Peyer's patch (tissue), 4 donors: ENCODE measurements around the gene VAV2. TPM values are rescaled to one million over a fixed set of nuclear protein-coding genes. Genes with fewer than 3 reads are reported as not detected.

Experiments
- DNase-seq, 3 donors: peaks; one replicate each; pipeline ENCODE4 v3.0.0-alpha.2; 2017 to 2019
- H3K27ac ChIP-seq, 4 donors: fragments of 200-600 bp; sonication (generic); one replicate each; pipeline ENCODE4 v1.5.1; 2016 to 2019
- H3K27me3 ChIP-seq, 2 donors: fragments of 200-600 bp; sonication (generic); one replicate each; pipeline ENCODE4 v1.5.1; 2019
- H3K36me3 ChIP-seq, 3 donors: fragments of 200-600 bp; sonication (generic); one replicate each; pipeline ENCODE4 v1.5.1; 2016 to 2019
- H3K4me1 ChIP-seq, 4 donors: fragments of 200-600 bp; sonication (generic); one replicate each; pipeline ENCODE4 v1.5.1; 2016 to 2019
- H3K4me3 ChIP-seq, 4 donors: fragments of 200-600 bp; sonication (generic); 1 replicate in 3 of 4; 2 replicates in 1 of 4; pipeline ENCODE4 v1.5.1; 2016 to 2019; ENCODE audit warnings: mild to moderate bottlenecking in 1 of 4
- H3K9me3 ChIP-seq, 4 donors: fragments of 200-600 bp; sonication (generic); one replicate each; pipeline ENCODE4 v1.5.1; 2016 to 2019; ENCODE audit warnings: mild to moderate bottlenecking in 1 of 4
- POLR2A ChIP-seq, 2 donors: fragments of 450-650 bp; IDR thresholded peaks; one replicate each; pipeline ENCODE4 v1.5.1; 2017; ENCODE audit warnings: antibody characterized with exemption in 2 of 2, mild to moderate bottlenecking in 2 of 2, moderate library complexity in 2 of 2
- total RNA-seq, 4 donors: library from RNA; depleted of rRNA; stranded (reverse); fragments of >200 nt; gene quantifications; one replicate each; pipeline ENCODE4 v1.1.0, GENCODE V29; 2016
- TF ChIP-seq, protein P1 (sequence below), 6 experiments: fragments of 450-650 bp in 4 of 6; fragments of 200-600 bp in 2 of 6; sonication (generic) in 1 of 6; IDR thresholded peaks; one replicate each; pipeline ENCODE4 v1.5.1; 2017 to 2019; ENCODE audit warnings: antibody characterized with exemption in 6 of 6, mild to moderate bottlenecking in 3 of 6, moderate library complexity in 1 of 6

Gene VAV2
- total RNA-seq, 4 donors from 2014 or later = 47.9 to 61.8 (median 58.9) TPM

DNA sequence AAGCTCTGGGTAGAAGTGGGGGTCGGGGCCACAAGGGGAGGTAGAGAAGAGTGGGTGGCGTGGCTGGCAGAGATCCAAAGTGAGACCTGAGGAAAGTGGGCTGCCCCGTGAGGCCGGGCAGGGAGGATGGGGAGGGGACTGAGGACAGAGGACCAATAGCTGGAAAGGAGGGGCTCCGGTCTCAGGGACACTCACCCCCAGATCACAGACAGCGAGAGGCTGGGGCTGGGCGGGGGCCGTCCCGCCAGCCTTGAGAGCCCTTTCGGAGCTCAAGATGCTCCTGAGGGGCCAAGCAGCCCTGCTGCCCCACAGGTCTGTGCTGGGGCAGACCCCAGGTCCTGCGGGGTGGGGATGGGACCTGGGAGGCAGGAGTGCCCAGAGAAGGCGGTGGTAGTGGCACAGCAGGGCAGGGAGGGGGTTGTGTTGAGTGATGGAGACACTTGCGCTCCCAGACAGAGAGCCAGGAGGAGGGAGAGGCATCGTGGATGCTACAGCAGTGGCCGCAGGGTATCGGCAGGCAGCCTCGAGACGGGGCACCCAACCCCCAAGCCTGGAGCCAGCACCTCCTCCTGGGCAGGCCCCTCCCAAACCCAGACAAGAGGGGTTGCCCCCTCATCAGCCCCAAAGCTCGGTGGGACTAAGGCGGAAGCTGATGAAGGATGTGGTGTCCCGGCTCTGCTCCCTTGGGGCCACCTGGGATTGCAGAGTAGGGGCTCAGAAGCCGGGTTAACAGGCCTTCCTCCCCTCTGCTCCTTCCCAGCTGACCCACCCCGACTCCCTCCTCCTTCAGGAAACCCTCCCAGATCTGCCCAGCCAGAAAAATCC, 257.3 kb downstream of the VAV2 start:
- peaks cover 0 to 12% (median 5%) of the 10 kb centered on the region in 4 donors for H3K4me1 ChIP-seq
- TF ChIP-seq, protein P1, sequence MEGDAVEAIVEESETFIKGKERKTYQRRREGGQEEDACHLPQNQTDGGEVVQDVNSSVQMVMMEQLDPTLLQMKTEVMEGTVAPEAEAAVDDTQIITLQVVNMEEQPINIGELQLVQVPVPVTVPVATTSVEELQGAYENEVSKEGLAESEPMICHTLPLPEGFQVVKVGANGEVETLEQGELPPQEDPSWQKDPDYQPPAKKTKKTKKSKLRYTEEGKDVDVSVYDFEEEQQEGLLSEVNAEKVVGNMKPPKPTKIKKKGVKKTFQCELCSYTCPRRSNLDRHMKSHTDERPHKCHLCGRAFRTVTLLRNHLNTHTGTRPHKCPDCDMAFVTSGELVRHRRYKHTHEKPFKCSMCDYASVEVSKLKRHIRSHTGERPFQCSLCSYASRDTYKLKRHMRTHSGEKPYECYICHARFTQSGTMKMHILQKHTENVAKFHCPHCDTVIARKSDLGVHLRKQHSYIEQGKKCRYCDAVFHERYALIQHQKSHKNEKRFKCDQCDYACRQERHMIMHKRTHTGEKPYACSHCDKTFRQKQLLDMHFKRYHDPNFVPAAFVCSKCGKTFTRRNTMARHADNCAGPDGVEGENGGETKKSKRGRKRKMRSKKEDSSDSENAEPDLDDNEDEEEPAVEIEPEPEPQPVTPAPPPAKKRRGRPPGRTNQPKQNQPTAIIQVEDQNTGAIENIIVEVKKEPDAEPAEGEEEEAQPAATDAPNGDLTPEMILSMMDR (IDR thresholded peaks at IDR 0.05) = no peak
- TF ChIP-seq POLR2A (IDR thresholded peaks at IDR 0.05) = no peak
- no peak overlapping the region for H3K27ac ChIP-seq
- no peak overlapping the region for H3K4me3 ChIP-seq
- H3K9me3 ChIP-seq = no peaks in the 10 kb centered on the region
- no peaks in the 10 kb centered on the region for H3K36me3 ChIP-seq
- DNase-seq = peak in 2 of 3 donors; percentile 49 to 63
- no peaks in the 10 kb centered on the region for H3K27me3 ChIP-seq

DNA sequence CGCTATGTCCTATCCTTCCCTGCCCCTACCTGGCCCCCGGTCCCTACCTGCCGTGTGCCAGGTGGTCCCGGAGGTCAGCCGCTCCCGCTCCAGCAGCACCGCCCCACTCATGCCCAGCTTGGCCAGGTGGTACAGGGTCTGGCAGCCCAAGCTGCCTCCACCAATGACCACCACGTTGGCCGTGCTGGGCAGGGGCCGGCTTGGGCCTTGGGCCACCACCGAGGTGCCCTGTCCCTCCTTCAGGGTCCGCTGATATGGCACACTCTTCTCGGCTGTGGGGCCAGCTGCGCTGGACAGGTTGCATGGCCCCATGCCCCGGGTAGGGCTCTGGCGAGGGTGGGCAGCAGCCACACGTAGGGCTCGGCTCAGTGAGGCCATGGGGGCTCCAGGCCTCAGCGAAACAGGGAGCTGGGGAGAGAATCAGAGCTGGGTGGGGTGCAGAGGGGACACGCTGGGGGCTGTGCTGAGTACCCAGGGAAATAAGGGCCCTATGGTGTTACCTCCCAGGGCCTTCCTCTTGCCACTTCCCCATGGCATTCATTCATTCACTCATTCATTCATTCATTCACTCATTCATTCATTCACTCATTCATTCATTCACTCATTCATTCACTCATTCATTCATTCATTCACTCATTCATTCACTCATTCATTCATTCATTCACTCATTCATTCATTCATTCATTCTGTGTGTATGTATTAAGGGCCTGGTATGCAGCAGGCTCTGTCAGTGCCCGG, 258.2 kb downstream of the VAV2 start:
- DNase-seq = no peak
- H3K4me1 ChIP-seq = peaks cover 0 to 12% (median 5%) of the 10 kb centered on the region in 4 donors
- H3K9me3 ChIP-seq = no peaks in the 10 kb centered on the region
- H3K27ac ChIP-seq = no peak overlapping the region
- H3K36me3 ChIP-seq = no peaks in the 10 kb centered on the region
- no peaks in the 10 kb centered on the region for H3K27me3 ChIP-seq
- TF ChIP-seq, protein P1 (IDR thresholded peaks at IDR 0.05) = no peak
- TF ChIP-seq POLR2A (IDR thresholded peaks at IDR 0.05) = no peak
- no peak overlapping the region for H3K4me3 ChIP-seq

DNA sequence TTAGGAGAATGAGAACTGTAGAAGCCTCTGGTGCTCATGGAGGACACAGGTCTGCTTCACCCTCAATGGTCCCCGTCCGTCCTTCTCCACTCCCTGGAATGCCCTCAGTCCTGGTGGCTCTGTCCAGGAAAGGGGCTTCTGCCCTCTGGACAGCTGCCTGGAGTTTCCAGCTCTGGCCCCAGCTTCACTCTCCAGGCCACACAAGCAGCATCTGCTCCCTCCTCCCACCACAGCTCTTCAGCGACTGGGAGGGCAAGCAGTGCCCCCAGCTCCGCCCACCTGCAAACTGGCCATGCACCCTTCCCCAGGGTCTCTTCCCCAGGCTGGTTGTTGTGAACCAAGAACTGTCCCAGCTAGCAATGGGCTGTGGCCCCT, 258.7 kb downstream of the VAV2 start:
- no peak for TF ChIP-seq POLR2A (IDR thresholded peaks at IDR 0.05)
- TF ChIP-seq, protein P1 (IDR thresholded peaks at IDR 0.05) = no peak
- Histone ChIP-seq H3K4me1 (peaks cover 0 to 9% (median 4%) of the 10 kb centered on the region in 4 donors), H3K9me3 (no peaks in the 10 kb centered on the region), H3K36me3 (no peaks in the 10 kb centered on the region), H3K4me3 (no peak overlapping the region), H3K27me3 (no peaks in the 10 kb centered on the region), H3K27ac (no peak overlapping the region)
- no peak for DNase-seq

DNA sequence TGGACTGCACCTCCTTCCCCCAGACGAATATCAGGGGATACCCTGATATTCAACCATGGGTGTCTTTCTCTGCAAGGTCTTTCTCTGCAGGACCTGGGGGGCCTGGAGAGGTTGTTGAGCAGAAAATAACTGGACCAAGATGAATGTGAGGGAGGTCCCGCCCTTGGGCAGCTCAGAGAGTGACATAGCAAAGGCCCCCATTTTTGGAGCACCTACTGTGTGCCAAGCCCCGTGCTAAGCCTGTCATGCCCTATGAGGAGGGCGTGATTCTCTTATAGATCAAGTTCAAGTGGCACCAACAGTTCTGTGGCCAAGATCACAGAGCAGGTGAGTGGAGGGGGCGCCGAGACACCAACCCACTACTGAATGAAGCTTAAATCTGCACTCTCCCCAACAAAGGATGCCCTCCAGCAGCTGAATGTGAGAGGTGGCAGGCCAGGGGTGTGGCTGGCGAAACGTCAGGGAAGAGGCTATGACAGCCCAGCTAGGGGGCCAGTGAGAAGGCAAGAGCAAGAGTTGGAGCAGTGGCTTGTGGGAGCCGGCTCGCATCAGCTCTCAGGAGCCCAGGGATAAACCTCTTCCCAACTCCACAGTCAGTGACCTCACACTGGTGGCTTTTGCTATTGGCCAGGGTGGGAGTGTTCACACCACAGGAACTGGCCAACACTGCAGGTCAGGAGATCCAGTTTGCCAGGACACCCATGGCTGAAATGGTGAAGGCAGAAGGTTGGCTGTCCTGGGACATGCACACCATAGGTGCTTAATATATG, 259.3 kb downstream of the VAV2 start:
- DNase-seq = no peak
- no peaks in the 10 kb centered on the region for H3K36me3 ChIP-seq
- H3K27ac ChIP-seq = no peak overlapping the region
- H3K4me1 ChIP-seq = peaks cover 0 to 4% (median under 1%) of the 10 kb centered on the region in 4 donors
- no peak overlapping the region for H3K4me3 ChIP-seq
- H3K9me3 ChIP-seq = no peaks in the 10 kb centered on the region
- TF ChIP-seq, protein P1 (IDR thresholded peaks at IDR 0.05) = no peak
- no peak for TF ChIP-seq POLR2A (IDR thresholded peaks at IDR 0.05)
- H3K27me3 ChIP-seq = no peaks in the 10 kb centered on the region

DNA sequence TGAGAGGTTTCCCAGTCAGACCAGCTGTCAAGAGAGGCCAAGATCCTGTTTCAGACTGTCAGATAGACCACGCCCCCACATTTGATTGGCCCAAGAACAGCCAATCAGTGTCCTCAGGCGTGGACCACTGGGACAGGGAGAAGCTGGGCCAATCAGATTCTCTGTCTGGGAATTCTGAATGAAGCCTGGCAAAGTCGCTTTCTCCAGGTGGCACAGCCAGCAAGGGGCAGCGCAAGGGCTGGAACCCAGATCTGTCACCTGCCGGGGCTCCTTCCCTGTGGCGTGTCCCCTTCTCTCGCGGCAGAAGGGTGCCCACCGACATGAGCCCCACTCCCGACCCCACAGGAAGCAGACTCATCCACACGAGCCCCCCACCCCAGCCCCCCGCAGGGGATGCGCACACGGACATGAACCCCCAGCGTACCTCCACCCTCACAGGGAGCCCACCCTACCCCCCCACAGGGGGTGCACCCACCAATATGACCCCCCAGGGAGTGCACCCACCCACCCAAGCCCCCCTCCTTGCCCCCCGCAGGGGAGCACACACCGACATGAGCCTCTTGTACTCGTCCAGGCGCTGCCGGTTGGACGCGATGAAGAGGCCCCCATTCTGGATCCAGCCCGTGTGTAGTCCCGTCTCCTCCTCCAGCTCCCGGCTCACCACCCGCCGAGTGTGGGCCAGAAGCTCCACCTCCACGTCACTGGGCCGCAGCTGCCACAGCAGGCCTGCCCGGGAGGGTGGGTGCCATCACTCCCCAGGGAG, 260.1 kb downstream of the VAV2 start:
- Histone ChIP-seq H3K36me3 (no peaks in the 10 kb centered on the region), H3K4me1 (peaks cover 0 to 4% (median 0%) of the 10 kb centered on the region in 4 donors), H3K27ac (no peak overlapping the region), H3K27me3 (no peaks in the 10 kb centered on the region), H3K4me3 (no peak overlapping the region), H3K9me3 (no peaks in the 10 kb centered on the region)
- TF ChIP-seq, protein P1 (IDR thresholded peaks at IDR 0.05) = no peak
- no peak for TF ChIP-seq POLR2A (IDR thresholded peaks at IDR 0.05)
- DNase-seq = peak in 1 of 3 donors; percentile 40
